Colonic mucosa (tissue), 4 donors: ENCODE measurements around the gene AJAP1. TPM values are rescaled to one million over a fixed set of nuclear protein-coding genes. Genes with fewer than 3 reads are reported as not detected.

Experiments
- DNase-seq: peaks from one replicate; pipeline ENCODE4 v3.0.0-alpha.2; 2020
- H3K27ac ChIP-seq: fragments of 200-600 bp; one replicate; pipeline ENCODE4 v1.8.0; 2021
- H3K27me3 ChIP-seq: fragments of 200-600 bp; one replicate; pipeline ENCODE4 v1.8.0; 2021
- H3K36me3 ChIP-seq: fragments of 200-600 bp; one replicate; pipeline ENCODE4 v1.8.0; 2021
- H3K4me1 ChIP-seq: fragments of 200-600 bp; one replicate; pipeline ENCODE4 v1.8.0; 2021; ENCODE audit warnings: mild to moderate bottlenecking
- H3K4me3 ChIP-seq: fragments of 200-600 bp; one replicate; pipeline ENCODE4 v1.8.0; 2021
- H3K9ac ChIP-seq, 2 donors: one replicate each; pipeline ENCODE4 v1.7.0; 2013; ENCODE audit warnings: control low read depth in 2 of 2, low read depth in 2 of 2, low read length in 2 of 2
- H3K9me3 ChIP-seq: fragments of 200-600 bp; one replicate; pipeline ENCODE4 v1.8.0; 2021
- intact Hi-C: fragments of 100-400 bp; cut with DNase I; formaldehyde crosslinking; loops from one replicate; pipeline ENCODE4 v1.14.1; 2022
- total RNA-seq, 2 donors: library from RNA; stranded (reverse); fragmentation: NEBNext Ultra II Directional in 1 of 2; extraction: Animal tissue kit (Norgen Biotek cat#: 25700) in 1 of 2; gene quantifications; one replicate each; pipeline ENCODE4 v1.2.1, GENCODE V29; 2021
- TF ChIP-seq, protein P1 (sequence below): fragments of 200-600 bp; IDR thresholded peaks from one replicate; pipeline ENCODE4 v1.8.0; 2022; ENCODE audit warnings: antibody characterized with exemption, mild to moderate bottlenecking
- donor health status: healthy.
- donor health status: DM: no; HTN: no; CAD: no.
- donor health status: DM: no; HTN: no; CAD: no.

The AJAP1 gene
- total RNA-seq, 2 donors from 2014 or later: 0.07 to 0.42 TPM

DNA sequence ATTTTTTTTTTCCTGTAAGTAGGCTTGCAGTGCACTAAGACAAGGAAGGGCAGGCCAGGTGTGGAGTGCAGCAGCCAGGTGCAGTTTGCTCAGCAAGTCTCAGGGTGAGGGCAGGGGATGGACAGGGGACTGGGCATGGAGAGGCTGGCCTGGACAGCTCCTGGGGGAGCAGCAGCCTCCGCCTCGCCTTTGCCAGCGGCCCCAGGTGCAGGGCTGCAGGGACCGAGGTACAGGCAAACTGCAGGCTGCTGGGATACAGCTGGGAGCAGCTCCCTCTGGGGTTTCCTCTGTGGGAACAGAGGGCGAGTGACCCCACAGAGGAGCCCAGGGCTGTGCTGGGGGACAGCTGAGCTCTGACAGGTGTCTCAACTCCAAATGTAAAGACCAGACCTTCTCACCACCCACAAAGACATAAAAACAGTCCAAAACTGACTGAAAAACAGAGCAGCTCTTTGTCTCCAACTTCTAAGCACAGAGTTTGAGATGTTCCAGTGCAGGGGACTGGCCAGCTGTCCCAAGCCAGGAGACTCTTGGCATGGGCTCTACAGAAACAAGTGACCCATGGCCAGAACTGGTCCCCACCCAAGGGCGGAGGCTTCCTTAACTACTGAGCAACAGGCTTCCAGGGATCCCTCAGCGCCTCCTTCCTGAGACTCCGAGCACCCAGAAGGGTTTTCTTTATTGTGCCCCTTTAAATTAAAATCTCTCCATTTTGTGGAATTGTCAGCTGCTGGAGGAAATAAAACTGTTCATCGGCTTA, 27.7 kb upstream of the AJAP1 start:
- H3K9ac ChIP-seq: no peak overlapping the region
- DNase-seq: no peak
- H3K4me1 ChIP-seq: no peaks in the 10 kb centered on the region
- H3K27me3 ChIP-seq: no peaks in the 10 kb centered on the region
- H3K27ac ChIP-seq: no peak overlapping the region
- no peak overlapping the region for H3K4me3 ChIP-seq
- intact Hi-C loops: no loop called here
- H3K36me3 ChIP-seq: no peaks in the 10 kb centered on the region
- H3K9me3 ChIP-seq: no peaks in the 10 kb centered on the region
- TF ChIP-seq, protein P1, sequence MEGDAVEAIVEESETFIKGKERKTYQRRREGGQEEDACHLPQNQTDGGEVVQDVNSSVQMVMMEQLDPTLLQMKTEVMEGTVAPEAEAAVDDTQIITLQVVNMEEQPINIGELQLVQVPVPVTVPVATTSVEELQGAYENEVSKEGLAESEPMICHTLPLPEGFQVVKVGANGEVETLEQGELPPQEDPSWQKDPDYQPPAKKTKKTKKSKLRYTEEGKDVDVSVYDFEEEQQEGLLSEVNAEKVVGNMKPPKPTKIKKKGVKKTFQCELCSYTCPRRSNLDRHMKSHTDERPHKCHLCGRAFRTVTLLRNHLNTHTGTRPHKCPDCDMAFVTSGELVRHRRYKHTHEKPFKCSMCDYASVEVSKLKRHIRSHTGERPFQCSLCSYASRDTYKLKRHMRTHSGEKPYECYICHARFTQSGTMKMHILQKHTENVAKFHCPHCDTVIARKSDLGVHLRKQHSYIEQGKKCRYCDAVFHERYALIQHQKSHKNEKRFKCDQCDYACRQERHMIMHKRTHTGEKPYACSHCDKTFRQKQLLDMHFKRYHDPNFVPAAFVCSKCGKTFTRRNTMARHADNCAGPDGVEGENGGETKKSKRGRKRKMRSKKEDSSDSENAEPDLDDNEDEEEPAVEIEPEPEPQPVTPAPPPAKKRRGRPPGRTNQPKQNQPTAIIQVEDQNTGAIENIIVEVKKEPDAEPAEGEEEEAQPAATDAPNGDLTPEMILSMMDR: no peak

DNA sequence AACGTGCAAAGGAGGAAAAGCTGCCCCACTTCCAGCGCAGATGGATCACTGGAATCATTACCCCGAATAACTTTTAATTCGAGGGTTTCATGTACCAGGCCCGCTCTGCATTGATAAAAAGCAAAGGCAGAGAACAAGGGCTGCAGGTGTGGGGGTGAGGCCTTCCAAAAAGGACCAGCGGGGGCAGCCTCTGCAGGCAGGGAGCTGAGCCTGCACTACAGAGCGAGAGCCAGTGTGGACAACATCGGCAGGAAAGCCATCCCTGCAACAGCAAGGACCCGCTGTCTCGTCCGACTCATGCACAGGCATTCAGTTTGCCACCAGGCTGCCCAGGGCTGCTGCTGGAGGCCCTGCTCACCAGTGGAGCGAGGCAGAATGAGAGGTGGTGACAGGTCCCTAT, 27.1 kb upstream of the AJAP1 start:
- no peaks in the 10 kb centered on the region for H3K36me3 ChIP-seq
- no peak for DNase-seq
- TF ChIP-seq, protein P1: no peak
- intact Hi-C loops: no loop called here
- no peaks in the 10 kb centered on the region for H3K27me3 ChIP-seq
- no peaks in the 10 kb centered on the region for H3K4me1 ChIP-seq
- H3K4me3 ChIP-seq: no peak overlapping the region
- no peak overlapping the region for H3K27ac ChIP-seq
- H3K9ac ChIP-seq: no peak overlapping the region
- H3K9me3 ChIP-seq: no peaks in the 10 kb centered on the region

DNA sequence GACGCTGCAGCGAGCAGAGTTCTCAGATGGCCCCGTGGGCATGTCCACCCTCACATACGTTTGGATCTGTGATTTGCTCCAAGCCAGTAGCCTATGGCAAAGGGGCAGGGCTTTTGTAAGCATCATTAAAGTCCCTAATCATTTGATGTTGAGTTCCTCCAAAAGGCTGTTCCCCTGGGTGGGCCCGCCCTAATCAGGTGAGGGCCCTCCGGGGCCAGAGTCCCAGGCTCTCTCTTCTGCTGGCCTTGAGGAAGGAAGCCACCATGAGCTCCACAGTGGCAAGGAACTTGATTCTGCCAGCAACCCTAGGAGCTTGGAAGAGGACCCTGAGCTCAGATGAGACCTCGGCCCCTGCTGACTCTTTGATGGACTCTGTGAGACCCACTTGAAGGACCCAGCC, 25.4 kb upstream of the AJAP1 start:
- Histone ChIP-seq H3K36me3 (no peaks in the 10 kb centered on the region), H3K27me3 (no peaks in the 10 kb centered on the region), H3K9me3 (no peaks in the 10 kb centered on the region), H3K4me3 (no peak overlapping the region), H3K4me1 (no peaks in the 10 kb centered on the region), H3K27ac (no peak overlapping the region), H3K9ac (no peak overlapping the region)
- TF ChIP-seq, protein P1: no peak
- no peak for DNase-seq
- intact Hi-C loops: no loop called here

DNA sequence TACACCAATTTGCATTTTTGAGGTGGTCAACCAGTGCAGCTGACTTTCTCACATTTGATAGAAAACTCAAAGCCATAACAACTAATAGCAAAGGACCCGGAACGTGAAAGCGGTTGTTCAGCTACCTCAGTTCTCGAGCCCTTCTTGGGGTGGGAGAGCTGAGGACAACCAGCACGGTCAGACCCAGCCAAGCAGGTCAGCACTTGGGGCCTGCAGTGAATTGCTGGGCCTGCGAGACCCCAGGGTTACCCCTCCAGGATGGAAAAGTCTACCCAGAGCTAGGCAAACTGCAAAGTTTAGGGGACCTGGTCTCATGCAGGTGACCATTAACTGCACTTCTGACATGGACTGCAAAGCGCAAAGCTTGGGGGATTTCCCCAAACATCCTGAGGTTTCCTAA, 23.8 kb upstream of the AJAP1 start:
- intact Hi-C loops: no loop called here
- Histone ChIP-seq H3K27ac (no peak overlapping the region), H3K36me3 (no peaks in the 10 kb centered on the region), H3K4me1 (no peaks in the 10 kb centered on the region), H3K4me3 (no peak overlapping the region), H3K9me3 (no peaks in the 10 kb centered on the region), H3K27me3 (no peaks in the 10 kb centered on the region), H3K9ac (no peak overlapping the region)
- TF ChIP-seq, protein P1: no peak
- no peak for DNase-seq

DNA sequence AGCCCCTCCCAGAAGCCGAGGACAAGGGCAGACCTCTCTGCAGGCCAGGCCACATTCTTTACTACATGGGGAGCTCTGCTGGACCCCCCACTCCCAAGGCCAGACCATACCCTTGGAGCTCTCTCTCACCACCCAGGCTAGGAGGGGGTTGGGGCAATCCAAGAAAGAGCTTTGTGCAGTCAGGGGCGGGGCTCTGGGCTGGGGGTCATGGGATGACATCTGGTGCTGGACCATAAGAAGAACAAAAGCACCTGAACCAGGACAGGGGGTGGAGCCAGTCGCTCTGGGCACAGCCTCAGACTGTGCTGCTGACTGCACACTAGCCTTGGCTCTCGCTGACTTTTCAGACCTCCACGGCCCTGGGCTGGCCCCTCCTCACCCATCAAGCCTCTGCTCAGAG, 23.1 kb upstream of the AJAP1 start:
- DNase-seq: no peak

More for the DNA sequence above, 23.1 kb upstream of the AJAP1 start:
- TF ChIP-seq, protein P1: no peak
- H3K4me3 ChIP-seq: no peak overlapping the region
- intact Hi-C loops: no loop called here
- H3K9ac ChIP-seq: no peak overlapping the region
- H3K4me1 ChIP-seq: no peaks in the 10 kb centered on the region
- no peaks in the 10 kb centered on the region for H3K27me3 ChIP-seq
- no peak overlapping the region for H3K27ac ChIP-seq
- no peaks in the 10 kb centered on the region for H3K9me3 ChIP-seq
- H3K36me3 ChIP-seq: no peaks in the 10 kb centered on the region
